HCT116 (cell line): ENCODE measurements around the gene TBC1D13. TPM values are rescaled to one million over a fixed set of nuclear protein-coding genes. Genes with fewer than 3 reads are reported as not detected.

Experiments
- ATAC-seq: fragments of 200-7000 bp; cut with Tn5 transposase; 2 replicates; pipeline ENCODE4 v1.9.1; 2020; ENCODE audit warnings: mild to moderate bottlenecking, moderate library complexity
- BruUV-seq: library from RNA; stranded (reverse); fragments of 400-500 nt; replicated peaks from 2 replicates; lab custom pipeline; 2021; lab: Mats Ljungman, UMichigan
- CTCF ChIA-PET: fragments of 300-600 bp; sonication (Branson Sonifier 250); formaldehyde crosslinking; loops from one replicate; lab custom pipeline; 2021; ENCODE audit warnings: antibody characterized with exemption; lab: Charles Lee
- POLR2A ChIA-PET: fragments of 300-600, 350-600 bp; sonication (Branson Sonifier 250); formaldehyde crosslinking; loops from one replicate; lab custom pipeline; 2021; ENCODE audit warnings: antibody characterized with exemption; lab: Charles Lee
- RAD21 ChIA-PET, 2 experiments: fragments of 300-600 bp; sonication (Branson Sonifier 250); formaldehyde crosslinking; loops; one replicate each; lab custom pipeline; 2023; ENCODE audit warnings: low total read pairs in 2 of 2; ENCODE audit not compliant: uncharacterized antibody in 2 of 2, unreplicated experiment in 2 of 2, low non-redundant PET in 1 of 2; lab: Charles Lee
- DNase-seq: peaks from one replicate; pipeline ENCODE4 v3.0.0-alpha.2; 2010; ENCODE audit warnings: low read depth, low spot score
- H2AFZ ChIP-seq: fragments of 200-600 bp; shearing (Covaris generic), sonication (generic); 2 replicates; pipeline ENCODE4 v1.6.1; 2017; ENCODE audit warnings: low read depth, mixed run types, mixed read lengths, antibody characterized with exemption, low read length; ENCODE audit not compliant: poor library complexity, severe bottlenecking
- H3K27ac ChIP-seq: 2 replicates; pipeline ENCODE4 v1.5.1; 2012; ENCODE audit warnings: low read depth, low read length
- H3K27me3 ChIP-seq: fragments of 200-600 bp; sonication (generic); 2 replicates; pipeline ENCODE4 v1.6.1; 2016; ENCODE audit warnings: mixed run types, low read length, mixed read lengths; ENCODE audit not compliant: insufficient read depth
- H3K36me3 ChIP-seq, 2 experiments: fragments of 200-500 bp in 1 of 2; fragments of 200-600 bp in 1 of 2; sonication (Bioruptor generic) in 1 of 2; sonication (generic) in 1 of 2; 2 replicates each; pipeline versions ENCODE4 v1.5.1 to v1.6.1; 2014 to 2016; ENCODE audit warnings: low read length in 2 of 2, inconsistent platforms in 1 of 2, mixed read lengths in 1 of 2, mixed run types in 1 of 2; ENCODE audit not compliant: insufficient read depth in 2 of 2, control insufficient read depth in 1 of 2
- H3K4me1 ChIP-seq, 2 experiments: fragments of 200-600 bp in 1 of 2; sonication (generic) in 1 of 2; 2 replicates each; pipeline versions ENCODE4 v1.5.1 to v1.6.1; 2012 to 2017; ENCODE audit warnings: low read length in 2 of 2, inconsistent platforms in 1 of 2, mild to moderate bottlenecking in 1 of 2, mixed read lengths in 1 of 2, mixed run types in 1 of 2, moderate library complexity in 1 of 2; ENCODE audit not compliant: insufficient read depth in 2 of 2, control insufficient read depth in 1 of 2
- H3K4me2 ChIP-seq: fragments of 200-600 bp; sonication (generic); 2 replicates; pipeline ENCODE4 v1.6.1; 2017; ENCODE audit warnings: mixed run types, low read length, mixed read lengths
- H3K4me3 ChIP-seq, 2 experiments: fragments of 200-600 bp in 1 of 2; sonication (generic) in 1 of 2; replicated peaks in 1 of 2; 2 replicates each; pipeline ENCODE4 v1.5.1; 2011 to 2016; ENCODE audit warnings: low read length in 2 of 2, control low read depth in 1 of 2, low read depth in 1 of 2, mild to moderate bottlenecking in 1 of 2, mixed read lengths in 1 of 2, mixed run types in 1 of 2
- H3K79me2 ChIP-seq: fragments of 200-600 bp; sonication (generic); 2 replicates; pipeline ENCODE4 v1.6.1; 2017; ENCODE audit warnings: mild to moderate bottlenecking, mixed run types, low read length, moderate library complexity, mixed read lengths; ENCODE audit not compliant: insufficient read depth
- H3K9ac ChIP-seq: fragments of 200-600 bp; sonication (generic); 2 replicates; pipeline ENCODE4 v1.6.1; 2016; ENCODE audit warnings: low read length, mixed read lengths
- H3K9me2 ChIP-seq: fragments of 200-600 bp; sonication (generic), shearing (Covaris generic); 2 replicates; pipeline ENCODE4 v1.6.1; 2017; ENCODE audit warnings: mixed run types, mild to moderate bottlenecking, moderate library complexity; ENCODE audit not compliant: insufficient read depth
- H3K9me3 ChIP-seq, 2 experiments: fragments of 200-500 bp in 1 of 2; fragments of 200-600 bp in 1 of 2; sonication (Bioruptor generic) in 1 of 2; sonication (generic) in 1 of 2; 2 replicates each; pipeline ENCODE4 v1.6.1; 2014 to 2017; ENCODE audit warnings: low read length in 2 of 2, mixed read lengths in 2 of 2, inconsistent platforms in 1 of 2, low read depth in 1 of 2, mild to moderate bottlenecking in 1 of 2, mixed run types in 1 of 2, moderate library complexity in 1 of 2; ENCODE audit not compliant: control insufficient read depth in 1 of 2, insufficient read depth in 1 of 2
- H4K20me1 ChIP-seq: fragments of 200-600 bp; sonication (generic), shearing (Covaris generic); 2 replicates; pipeline ENCODE4 v1.6.1; 2017; ENCODE audit warnings: mixed run types, mild to moderate bottlenecking, moderate library complexity; ENCODE audit not compliant: insufficient read depth
- CTCF ChIP-seq, 3 experiments: fragments of 200-600 bp in 1 of 3; sonication (generic) in 1 of 3; IDR thresholded peaks in 2 of 3; conservative IDR thresholded peaks in 1 of 3; 2 replicates each; pipeline ENCODE4 v1.5.1; 2012 to 2017; ENCODE audit warnings: low read depth in 2 of 3, low read length in 2 of 3, antibody characterized with exemption in 1 of 3, borderline replicate concordance in 1 of 3, control low read depth in 1 of 3, mild to moderate bottlenecking in 1 of 3, mixed read lengths in 1 of 3, mixed run types in 1 of 3, moderate library complexity in 1 of 3; ENCODE audit not compliant: insufficient read depth in 1 of 3
- ELF1 ChIP-seq: IDR thresholded peaks from 2 replicates; pipeline ENCODE4 v1.6.1; 2012; ENCODE audit warnings: low read depth, borderline replicate concordance
- FOSL1 ChIP-seq: IDR thresholded peaks from 2 replicates; pipeline ENCODE4 v1.6.1; 2012; ENCODE audit warnings: low read depth
- MAX ChIP-seq: IDR thresholded peaks from 2 replicates; pipeline ENCODE4 v1.6.1; 2012
- POLR2A ChIP-seq: IDR thresholded peaks from 2 replicates; pipeline ENCODE4 v1.7.0; 2011; ENCODE audit warnings: borderline replicate concordance; ENCODE audit not compliant: insufficient read depth, insufficient read length; ENCODE audit errors: extremely low read depth
- POLR2AphosphoS5 ChIP-seq: IDR thresholded peaks from 2 replicates; pipeline ENCODE4 v1.6.1; 2011; ENCODE audit warnings: mild to moderate bottlenecking, low read depth, low read length, moderate library complexity
- SP1 ChIP-seq: IDR thresholded peaks from 2 replicates; pipeline ENCODE4 v1.6.1; 2012; ENCODE audit warnings: low read depth
- SRF ChIP-seq: IDR thresholded peaks from 2 replicates; pipeline ENCODE4 v1.6.1; 2012; ENCODE audit warnings: low read depth
- ZBTB33 ChIP-seq: IDR thresholded peaks from 2 replicates; pipeline ENCODE4 v1.6.1; 2011; ENCODE audit warnings: mild to moderate bottlenecking, low read length, moderate library complexity; ENCODE audit not compliant: insufficient replicate concordance; ENCODE audit errors: extremely low read depth
- intact Hi-C: fragments of 100-400 bp; cut with micrococcal nuclease; formaldehyde crosslinking; loops from 2 replicates; pipeline ENCODE4 v1.10.0; 2022
- total RNA-seq: library from RNA; stranded (reverse); gene quantifications from one replicate; pipeline ENCODE4 v1.2.1, GENCODE V29; 2021; ENCODE audit not compliant: unreplicated experiment

The TBC1D13 gene
- total RNA-seq, 1 experiment from 2014 or later = 17.5 TPM

- no peak overlapping the region for H3K9ac ChIP-seq
- H3K4me3 ChIP-seq = no peak overlapping the region
- peaks cover 22 to 28% of the 10 kb centered on the region in 2 experiments; a peak in 3 of 4 replicates for H3K36me3 ChIP-seq
- H3K9me3 ChIP-seq = no peaks in the 10 kb centered on the region
- TF ChIP-seq CTCF (IDR thresholded peaks at IDR 0.05 in 2 of 3, conservative IDR thresholded peaks at IDR 0.05 in 1 of 3; ENCODE audit: borderline replicate concordance in 1 of 3, insufficient read depth in 1 of 3, low read depth in 2 of 3, low read length in 2 of 3) (no peak), FOSL1 (no peak), SRF (no peak), ELF1 (no peak), SP1 (no peak), POLR2AphosphoS5 (no peak), MAX (no peak), ZBTB33 (no peak), POLR2A (no peak)
- TF ChIP-seq, all 23 proteins: peak for 0
- no TSS peak for BruUV-seq
- Histone ChIP-seq H3K27ac (no peak overlapping the region), H2AFZ (no peak overlapping the region), H3K27me3 (no peaks in the 10 kb centered on the region), H3K4me2 (no peak overlapping the region), H4K20me1 (0 out of 2 replicates have a peak, but pooled peaks cover 5% of the 10 kb centered on the region), H3K79me2 (peaks cover 3% of the 10 kb centered on the region; the same call in 1 of the 2 replicates), H3K9me2 (no peaks in the 10 kb centered on the region), H3K4me1 (peaks cover 12 to 23% of the 10 kb centered on the region in 2 experiments; a peak in 3 of 4 replicates)
- ChIA-PET CTCF (no interaction called here), RAD21 (no interaction called here), POLR2A (no interaction called here)
- DNase-seq (no peak), ATAC-seq (no peak)
- intact Hi-C loops = no loop called here
Observed at GRCh38 chr9:128821584-128822406, 34.7 kb downstream of the TBC1D13 start.
